ENCODE results near the gene ZNF219. TPM values are rescaled to one million over a fixed set of nuclear protein-coding genes. Genes with fewer than 3 reads are reported as not detected.

ZNF219 gene
- total RNA-seq, 1 donor from 2014 or later, result 5.2 TPM

- no peak overlapping the region for H3K4me3 ChIP-seq (ENCODE audit: low read length in 3 of 3)
- H3K9ac ChIP-seq (ENCODE audit: low read depth in 1 of 3, low read length in 3 of 3), result no peak overlapping the region
- peaks cover 0 to 3% (median under 1%) of the 10 kb centered on the region in 3 donors for H3K4me1 ChIP-seq (ENCODE audit: control insufficient read depth in 3 of 3, insufficient read depth in 3 of 3, low read length in 3 of 3)
- H3K27me3 ChIP-seq (ENCODE audit: control insufficient read depth in 3 of 3, insufficient read depth in 3 of 3, low read length in 3 of 3), result no peaks in the 10 kb centered on the region
- no peaks in the 10 kb centered on the region for H3K9me3 ChIP-seq (ENCODE audit: control insufficient read depth in 3 of 3, low read length in 3 of 3)
- H3K36me3 ChIP-seq (ENCODE audit: control insufficient read depth in 3 of 3, insufficient read depth in 3 of 3, low read length in 3 of 3), result peaks cover 79 to 85% (median 79%) of the 10 kb centered on the region in 3 donors
- no peak overlapping the region for H3K27ac ChIP-seq (ENCODE audit: low read depth, low read length)
These were observed 20.2 kb downstream of the ZNF219 start for GRCh38 chr14:21078287-21078686.

GRCh38 chr14:21077672-21078071, 20.8 kb downstream of the ZNF219 start:
- Histone ChIP-seq H3K9me3 (ENCODE audit: control insufficient read depth in 3 of 3, low read length in 3 of 3) (no peaks in the 10 kb centered on the region), H3K4me1 (ENCODE audit: control insufficient read depth in 3 of 3, insufficient read depth in 3 of 3, low read length in 3 of 3) (peaks cover 4 to 9% (median 4%) of the 10 kb centered on the region in 3 donors), H3K27ac (ENCODE audit: low read depth, low read length) (no peak overlapping the region), H3K4me3 (ENCODE audit: low read length in 3 of 3) (no peak overlapping the region), H3K9ac (ENCODE audit: low read depth in 1 of 3, low read length in 3 of 3) (no peak overlapping the region), H3K36me3 (ENCODE audit: control insufficient read depth in 3 of 3, insufficient read depth in 3 of 3, low read length in 3 of 3) (peaks cover 78 to 85% (median 79%) of the 10 kb centered on the region in 3 donors), H3K27me3 (ENCODE audit: control insufficient read depth in 3 of 3, insufficient read depth in 3 of 3, low read length in 3 of 3) (no peaks in the 10 kb centered on the region)

- peaks cover 63 to 69% (median 64%) of the 10 kb centered on the region in 3 donors for H3K36me3 ChIP-seq (ENCODE audit: control insufficient read depth in 3 of 3, insufficient read depth in 3 of 3, low read length in 3 of 3)
- no peak overlapping the region for H3K9ac ChIP-seq (ENCODE audit: low read depth in 1 of 3, low read length in 3 of 3)
These were observed 22.6 kb downstream of the ZNF219 start for GRCh38 chr14:21075719-21076437.

GRCh38 chr14:21074398-21075272, 23.8 kb downstream of the ZNF219 start:
- Histone ChIP-seq H3K27me3 (ENCODE audit: control insufficient read depth in 3 of 3, insufficient read depth in 3 of 3, low read length in 3 of 3) (no peaks in the 10 kb centered on the region), H3K4me3 (ENCODE audit: low read length in 3 of 3) (no peak overlapping the region), H3K9me3 (ENCODE audit: control insufficient read depth in 3 of 3, low read length in 3 of 3) (no peaks in the 10 kb centered on the region), H3K27ac (ENCODE audit: low read depth, low read length) (no peak overlapping the region), H3K9ac (ENCODE audit: low read depth in 1 of 3, low read length in 3 of 3) (no peak overlapping the region), H3K36me3 (ENCODE audit: control insufficient read depth in 3 of 3, insufficient read depth in 3 of 3, low read length in 3 of 3) (peaks cover 50 to 57% (median 51%) of the 10 kb centered on the region in 3 donors), H3K4me1 (ENCODE audit: control insufficient read depth in 3 of 3, insufficient read depth in 3 of 3, low read length in 3 of 3) (peaks cover 18 to 30% (median 19%) of the 10 kb centered on the region in 3 donors)

More at GRCh38 chr14:21075719-21076437, 22.6 kb downstream of the ZNF219 start:
- H3K4me1 ChIP-seq (ENCODE audit: control insufficient read depth in 3 of 3, insufficient read depth in 3 of 3, low read length in 3 of 3), result peaks cover 13 to 25% (median 16%) of the 10 kb centered on the region in 3 donors
- no peaks in the 10 kb centered on the region for H3K27me3 ChIP-seq (ENCODE audit: control insufficient read depth in 3 of 3, insufficient read depth in 3 of 3, low read length in 3 of 3)
- no peak overlapping the region for H3K27ac ChIP-seq (ENCODE audit: low read depth, low read length)
- H3K4me3 ChIP-seq (ENCODE audit: low read length in 3 of 3), result no peak overlapping the region
- no peaks in the 10 kb centered on the region for H3K9me3 ChIP-seq (ENCODE audit: control insufficient read depth in 3 of 3, low read length in 3 of 3)

- Histone ChIP-seq H3K27ac (ENCODE audit: low read depth, low read length) (no peak overlapping the region), H3K4me1 (ENCODE audit: control insufficient read depth in 3 of 3, insufficient read depth in 3 of 3, low read length in 3 of 3) (peaks cover 25 to 37% (median 26%) of the 10 kb centered on the region in 3 donors), H3K4me3 (ENCODE audit: low read length in 3 of 3) (no peak overlapping the region), H3K9ac (ENCODE audit: low read depth in 1 of 3, low read length in 3 of 3) (no peak overlapping the region), H3K27me3 (ENCODE audit: control insufficient read depth in 3 of 3, insufficient read depth in 3 of 3, low read length in 3 of 3) (no peaks in the 10 kb centered on the region), H3K36me3 (ENCODE audit: control insufficient read depth in 3 of 3, insufficient read depth in 3 of 3, low read length in 3 of 3) (peaks cover 43 to 50% (median 44%) of the 10 kb centered on the region in 3 donors), H3K9me3 (ENCODE audit: control insufficient read depth in 3 of 3, low read length in 3 of 3) (no peaks in the 10 kb centered on the region)
These were observed 24.5 kb downstream of the ZNF219 start for GRCh38 chr14:21073921-21074320.

- Histone ChIP-seq H3K27me3 (ENCODE audit: control insufficient read depth in 3 of 3, insufficient read depth in 3 of 3, low read length in 3 of 3) (no peaks in the 10 kb centered on the region), H3K4me3 (ENCODE audit: low read length in 3 of 3) (no peak overlapping the region), H3K27ac (ENCODE audit: low read depth, low read length) (peak overlapping the region; percentile 89), H3K36me3 (ENCODE audit: control insufficient read depth in 3 of 3, insufficient read depth in 3 of 3, low read length in 3 of 3) (peaks cover 33 to 39% (median 34%) of the 10 kb centered on the region in 3 donors), H3K4me1 (ENCODE audit: control insufficient read depth in 3 of 3, insufficient read depth in 3 of 3, low read length in 3 of 3) (peaks cover 32 to 41% (median 33%) of the 10 kb centered on the region in 3 donors), H3K9me3 (ENCODE audit: control insufficient read depth in 3 of 3, low read length in 3 of 3) (no peaks in the 10 kb centered on the region), H3K9ac (ENCODE audit: low read depth in 1 of 3, low read length in 3 of 3) (peak overlapping the region in 1 of 3 donors; percentile 36)
These were observed 25.6 kb downstream of the ZNF219 start for GRCh38 chr14:21072781-21073339.

GRCh38 chr14:21072031-21072473, 26.4 kb downstream of the ZNF219 start:
- Histone ChIP-seq H3K4me3 (ENCODE audit: low read length in 3 of 3) (peak overlapping the region; percentile 59 to 91 (median 90)), H3K27me3 (ENCODE audit: control insufficient read depth in 3 of 3, insufficient read depth in 3 of 3, low read length in 3 of 3) (no peaks in the 10 kb centered on the region), H3K9ac (ENCODE audit: low read depth in 1 of 3, low read length in 3 of 3) (peak overlapping the region; percentile 59 to 88 (median 65)), H3K36me3 (ENCODE audit: control insufficient read depth in 3 of 3, insufficient read depth in 3 of 3, low read length in 3 of 3) (peaks cover 26 to 33% (median 30%) of the 10 kb centered on the region in 3 donors), H3K27ac (ENCODE audit: low read depth, low read length) (peak overlapping the region; percentile 89), H3K9me3 (ENCODE audit: control insufficient read depth in 3 of 3, low read length in 3 of 3) (no peaks in the 10 kb centered on the region), H3K4me1 (ENCODE audit: control insufficient read depth in 3 of 3, insufficient read depth in 3 of 3, low read length in 3 of 3) (peaks cover 32 to 41% (median 33%) of the 10 kb centered on the region in 3 donors)

GRCh38 chr14:21071225-21072030, 27.0 kb downstream of the ZNF219 start:
- peaks cover 20 to 29% (median 26%) of the 10 kb centered on the region in 3 donors for H3K36me3 ChIP-seq (ENCODE audit: control insufficient read depth in 3 of 3, insufficient read depth in 3 of 3, low read length in 3 of 3)
- peak overlapping the region; percentile 88 to 89 (median 89) for H3K9ac ChIP-seq (ENCODE audit: low read depth in 1 of 3, low read length in 3 of 3)
- peak overlapping the region; percentile 90 to 94 (median 91) for H3K4me3 ChIP-seq (ENCODE audit: low read length in 3 of 3)
- peaks cover 32 to 41% (median 33%) of the 10 kb centered on the region in 3 donors for H3K4me1 ChIP-seq (ENCODE audit: control insufficient read depth in 3 of 3, insufficient read depth in 3 of 3, low read length in 3 of 3)
- H3K27ac ChIP-seq (ENCODE audit: low read depth, low read length), result peak overlapping the region; percentile 89
- H3K9me3 ChIP-seq (ENCODE audit: control insufficient read depth in 3 of 3, low read length in 3 of 3), result no peaks in the 10 kb centered on the region
- no peaks in the 10 kb centered on the region for H3K27me3 ChIP-seq (ENCODE audit: control insufficient read depth in 3 of 3, insufficient read depth in 3 of 3, low read length in 3 of 3)
